Peyer's patch (tissue), 4 donors: ENCODE measurements around the gene CCDC57. TPM values are rescaled to one million over a fixed set of nuclear protein-coding genes. Genes with fewer than 3 reads are reported as not detected.

Source experiments
- DNase-seq, 3 donors: peaks; one replicate each; pipeline ENCODE4 v3.0.0-alpha.2; 2017 to 2019
- H3K27ac ChIP-seq, 4 donors: fragments of 200-600 bp; sonication (generic); one replicate each; pipeline ENCODE4 v1.5.1; 2016 to 2019
- H3K27me3 ChIP-seq, 2 donors: fragments of 200-600 bp; sonication (generic); one replicate each; pipeline ENCODE4 v1.5.1; 2019
- H3K36me3 ChIP-seq, 3 donors: fragments of 200-600 bp; sonication (generic); one replicate each; pipeline ENCODE4 v1.5.1; 2016 to 2019
- H3K4me1 ChIP-seq, 4 donors: fragments of 200-600 bp; sonication (generic); one replicate each; pipeline ENCODE4 v1.5.1; 2016 to 2019
- H3K4me3 ChIP-seq, 4 donors: fragments of 200-600 bp; sonication (generic); 1 replicate in 3 of 4; 2 replicates in 1 of 4; pipeline ENCODE4 v1.5.1; 2016 to 2019; ENCODE audit warnings: mild to moderate bottlenecking in 1 of 4
- H3K9me3 ChIP-seq, 4 donors: fragments of 200-600 bp; sonication (generic); one replicate each; pipeline ENCODE4 v1.5.1; 2016 to 2019; ENCODE audit warnings: mild to moderate bottlenecking in 1 of 4
- POLR2A ChIP-seq, 2 donors: fragments of 450-650 bp; IDR thresholded peaks; one replicate each; pipeline ENCODE4 v1.5.1; 2017; ENCODE audit warnings: antibody characterized with exemption in 2 of 2, mild to moderate bottlenecking in 2 of 2, moderate library complexity in 2 of 2
- total RNA-seq, 4 donors: library from RNA; depleted of rRNA; stranded (reverse); fragments of >200 nt; gene quantifications; one replicate each; pipeline ENCODE4 v1.1.0, GENCODE V29; 2016
- TF ChIP-seq, protein P1 (sequence below), 6 experiments: fragments of 450-650 bp in 4 of 6; fragments of 200-600 bp in 2 of 6; sonication (generic) in 1 of 6; IDR thresholded peaks; one replicate each; pipeline ENCODE4 v1.5.1; 2017 to 2019; ENCODE audit warnings: antibody characterized with exemption in 6 of 6, mild to moderate bottlenecking in 3 of 6, moderate library complexity in 1 of 6

CCDC57 gene
- total RNA-seq, 4 donors from 2014 or later, result 28.2 to 144 (median 79.8) TPM

DNA sequence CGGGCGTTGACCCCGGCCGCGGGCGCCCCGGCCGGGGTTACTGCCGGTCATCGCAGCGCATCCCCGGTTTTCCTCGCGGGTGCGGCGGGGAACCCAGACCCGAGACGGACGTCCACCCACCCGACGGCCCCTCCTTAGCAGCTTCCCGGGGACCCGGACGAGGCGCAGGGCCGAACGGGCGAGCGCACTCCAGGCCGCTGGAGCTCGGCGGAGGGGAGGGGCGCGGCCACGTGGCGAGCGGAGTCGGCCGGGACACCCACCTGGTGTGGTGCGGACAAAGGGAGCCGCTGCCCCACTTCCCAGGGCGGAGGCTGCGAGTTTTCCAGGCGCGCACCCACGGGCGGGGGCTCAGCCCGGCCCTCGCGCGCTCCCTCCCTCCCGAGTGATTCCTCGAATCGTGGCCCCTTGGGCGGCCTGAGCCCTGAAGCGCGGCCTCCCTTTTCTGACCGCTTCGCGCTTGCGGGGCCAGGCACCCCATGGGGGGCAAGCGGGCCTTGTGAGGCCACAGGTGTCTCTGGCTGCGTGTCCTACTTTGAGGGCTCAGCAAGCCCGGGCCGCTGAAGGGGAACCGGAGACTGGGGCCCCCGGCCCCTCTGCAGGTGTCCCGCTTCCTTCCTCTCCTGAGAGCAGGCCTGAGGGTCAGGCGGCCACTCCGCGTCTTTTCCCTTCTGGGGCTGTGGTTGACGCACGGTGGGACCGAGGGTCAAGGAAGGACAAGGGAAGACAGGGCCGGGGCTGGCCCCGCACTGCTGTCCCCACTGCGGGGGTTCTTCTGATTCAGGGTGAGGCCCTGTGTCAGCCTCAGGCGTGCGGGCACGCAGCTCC is 113.5 kb downstream of the CCDC57 start:
- H3K4me1 ChIP-seq, result peaks cover 0 to 37% (median 23%) of the 10 kb centered on the region in 4 donors

DNA sequence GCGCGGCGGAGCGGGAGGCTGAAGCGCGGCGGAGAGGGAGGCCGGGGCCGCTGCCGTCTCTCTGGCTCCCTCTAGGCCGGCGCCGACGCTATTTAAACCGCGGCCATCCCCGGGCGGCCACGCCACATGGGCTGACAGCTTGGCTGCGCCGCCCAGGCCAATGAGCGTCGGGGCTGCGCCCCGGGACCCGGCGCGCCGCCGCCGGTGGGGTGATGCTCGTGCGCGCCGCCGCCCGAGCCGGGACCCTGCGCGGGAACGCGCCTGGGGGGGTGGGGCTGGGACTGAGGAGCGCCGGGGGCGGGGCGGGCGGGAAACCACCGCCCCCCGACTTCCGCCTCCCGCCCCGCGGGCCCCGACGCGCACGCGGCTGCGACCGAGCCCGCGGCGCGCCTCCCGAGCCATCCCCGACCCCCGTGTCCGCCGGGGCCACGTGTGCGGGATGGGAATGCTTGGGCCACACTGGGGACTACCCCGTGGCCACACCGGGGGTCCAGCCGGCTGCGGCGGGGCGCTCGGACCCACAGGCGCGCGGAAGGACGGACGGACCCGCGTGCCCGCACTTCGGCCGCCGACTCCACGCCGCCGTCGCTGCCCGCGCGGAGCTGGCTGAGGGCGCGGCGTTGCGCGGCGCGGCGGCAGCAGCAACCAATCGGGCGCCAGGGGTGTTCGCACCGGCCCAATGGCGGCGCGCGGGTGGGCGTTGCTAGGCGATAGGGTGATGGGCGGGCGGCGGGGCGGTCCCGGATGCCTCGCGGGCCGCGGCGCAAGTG is 114.3 kb downstream of the CCDC57 start, which contains the start of gene FASN:
Gene FASN, minus strand, starts transcription at position 68 of the 770 bp plus-strand sequence. CDS start 1,791 bp downstream, outside the sequence.
- Histone ChIP-seq H3K9me3 (no peaks in the 10 kb centered on the region), H3K4me3 (peak within 1 kb of the TSS; percentile 87 to 98 (median 95)), H3K27me3 (no peaks in the 10 kb centered on the region), H3K27ac (peak within 1 kb of the TSS; percentile 85 to 99 (median 96)), H3K36me3 (peaks cover 0 to 22% (median 0%) of the 10 kb centered on the region in 3 donors), H3K4me1 (peaks cover 0 to 29% (median 23%) of the 10 kb centered on the region in 4 donors)
- peak; percentile 95 to 99 for TF ChIP-seq POLR2A (IDR thresholded peaks at IDR 0.05)
- TF ChIP-seq, protein P1, sequence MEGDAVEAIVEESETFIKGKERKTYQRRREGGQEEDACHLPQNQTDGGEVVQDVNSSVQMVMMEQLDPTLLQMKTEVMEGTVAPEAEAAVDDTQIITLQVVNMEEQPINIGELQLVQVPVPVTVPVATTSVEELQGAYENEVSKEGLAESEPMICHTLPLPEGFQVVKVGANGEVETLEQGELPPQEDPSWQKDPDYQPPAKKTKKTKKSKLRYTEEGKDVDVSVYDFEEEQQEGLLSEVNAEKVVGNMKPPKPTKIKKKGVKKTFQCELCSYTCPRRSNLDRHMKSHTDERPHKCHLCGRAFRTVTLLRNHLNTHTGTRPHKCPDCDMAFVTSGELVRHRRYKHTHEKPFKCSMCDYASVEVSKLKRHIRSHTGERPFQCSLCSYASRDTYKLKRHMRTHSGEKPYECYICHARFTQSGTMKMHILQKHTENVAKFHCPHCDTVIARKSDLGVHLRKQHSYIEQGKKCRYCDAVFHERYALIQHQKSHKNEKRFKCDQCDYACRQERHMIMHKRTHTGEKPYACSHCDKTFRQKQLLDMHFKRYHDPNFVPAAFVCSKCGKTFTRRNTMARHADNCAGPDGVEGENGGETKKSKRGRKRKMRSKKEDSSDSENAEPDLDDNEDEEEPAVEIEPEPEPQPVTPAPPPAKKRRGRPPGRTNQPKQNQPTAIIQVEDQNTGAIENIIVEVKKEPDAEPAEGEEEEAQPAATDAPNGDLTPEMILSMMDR (IDR thresholded peaks at IDR 0.05), result peak in 5 of 6 experiments; percentile 33 to 55 (median 43)
- DNase-seq, result peak; percentile 96 to 98 (median 97)

More for the DNA sequence above, 113.5 kb downstream of the CCDC57 start:
- Histone ChIP-seq H3K9me3 (no peaks in the 10 kb centered on the region), H3K4me3 (peak overlapping the region; percentile 87 to 98 (median 95)), H3K36me3 (peaks cover 0 to 15% (median 0%) of the 10 kb centered on the region in 3 donors), H3K27me3 (no peaks in the 10 kb centered on the region), H3K27ac (peak overlapping the region; percentile 85 to 99 (median 96))
- peak in 2 of 3 donors; percentile 66 to 78 for DNase-seq
- TF ChIP-seq, protein P1 (IDR thresholded peaks at IDR 0.05), result no peak

DNA sequence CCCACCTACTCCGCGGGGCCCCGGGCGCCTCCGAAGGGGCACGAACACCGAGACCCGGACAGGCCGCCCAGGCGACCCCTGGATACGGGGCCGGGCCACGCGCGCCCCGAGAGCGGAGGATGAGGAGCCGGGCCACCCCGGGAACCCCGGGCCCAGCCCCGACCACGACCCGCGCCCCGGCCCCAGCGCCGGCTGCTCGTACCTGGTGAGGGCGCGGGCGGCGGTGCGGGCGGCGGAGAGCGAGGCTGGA is 114.8 kb downstream of the CCDC57 start:
- DNase-seq, result peak in 1 of 3 donors; percentile 61
- Histone ChIP-seq H3K27me3 (no peaks in the 10 kb centered on the region), H3K4me1 (peaks cover 0 to 29% (median 23%) of the 10 kb centered on the region in 4 donors), H3K9me3 (no peaks in the 10 kb centered on the region), H3K27ac (peak overlapping the region; percentile 85 to 99 (median 96)), H3K4me3 (peak overlapping the region; percentile 87 to 98 (median 95)), H3K36me3 (peaks cover 0 to 28% (median 0%) of the 10 kb centered on the region in 3 donors)
- TF ChIP-seq, protein P1 (IDR thresholded peaks at IDR 0.05), result no peak
- no peak for TF ChIP-seq POLR2A (IDR thresholded peaks at IDR 0.05)

DNA sequence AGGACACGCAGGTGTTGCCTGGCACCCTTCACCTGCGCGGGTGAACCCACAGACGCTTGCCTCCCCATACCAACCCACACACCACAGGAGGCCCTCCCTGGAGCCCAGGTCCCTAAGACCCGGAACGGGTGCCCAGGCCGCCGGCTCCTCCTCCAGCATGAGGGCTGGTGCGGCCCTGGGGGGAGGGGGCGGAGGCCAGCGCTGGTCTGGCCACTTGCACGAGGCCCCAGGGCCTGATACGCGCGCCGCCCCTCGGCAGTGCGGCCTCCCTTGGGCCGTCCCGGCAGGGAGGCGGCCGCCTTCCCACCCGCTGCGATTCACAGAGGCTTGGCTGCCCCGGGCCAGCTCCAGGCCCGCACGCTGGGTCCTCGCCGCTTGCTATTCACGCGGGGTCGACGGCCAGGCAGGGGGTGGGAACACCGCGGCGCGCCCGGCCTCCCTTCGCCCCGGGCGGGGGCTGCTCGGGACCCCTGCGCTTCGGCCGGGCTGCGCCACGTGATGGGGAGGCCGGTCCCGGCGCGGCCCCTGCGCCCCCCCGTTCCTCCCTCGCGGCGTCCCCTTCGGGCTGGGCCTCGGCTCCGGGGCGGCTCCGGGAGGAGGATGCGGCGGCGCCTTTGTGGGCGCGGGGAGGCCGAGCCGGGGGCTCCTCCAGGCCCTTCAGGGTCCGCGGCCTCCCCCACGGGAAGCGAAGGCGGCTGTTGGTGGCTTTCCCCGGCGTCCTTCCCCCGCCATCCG is 115.3 kb downstream of the CCDC57 start:
- H3K36me3 ChIP-seq, result peaks cover 0 to 33% (median 0%) of the 10 kb centered on the region in 3 donors

More for the DNA sequence above, 115.3 kb downstream of the CCDC57 start:
- TF ChIP-seq, protein P1 (IDR thresholded peaks at IDR 0.05), result no peak
- no peak for TF ChIP-seq POLR2A (IDR thresholded peaks at IDR 0.05)
- peaks cover 0 to 29% (median 23%) of the 10 kb centered on the region in 4 donors for H3K4me1 ChIP-seq
- peak overlapping the region; percentile 87 to 98 (median 95) for H3K4me3 ChIP-seq
- DNase-seq, result peak in 2 of 3 donors; percentile 33 to 72
- no peaks in the 10 kb centered on the region for H3K9me3 ChIP-seq
- H3K27me3 ChIP-seq, result no peaks in the 10 kb centered on the region
- H3K27ac ChIP-seq, result peak overlapping the region; percentile 85 to 99 (median 96)
